H1 (cell line): Measurements from ENCODE around the gene C12orf76. TPM values are rescaled to one million over a fixed set of nuclear protein-coding genes. Genes with fewer than 3 reads are reported as not detected.

ENCODE experiments used
- CTCF ChIA-PET: fragments of 300-600 bp; sonication (Branson Sonifier 250); formaldehyde crosslinking; loops from one replicate; lab custom pipeline; 2021; ENCODE audit not compliant: partially characterized antibody; lab: Charles Lee
- POLR2A ChIA-PET: fragments of 300-600 bp; sonication (Branson Sonifier 250); formaldehyde crosslinking; loops from one replicate; lab custom pipeline; 2021; ENCODE audit warnings: inconsistent platforms; ENCODE audit not compliant: partially characterized antibody; lab: Charles Lee
- DNase-seq, 2 experiments: peaks; one replicate each; pipeline versions ENCODE4 v3.0.0 to v3.0.0-alpha.2; 2010 to 2022; ENCODE audit warnings: low spot score in 2 of 2, low read depth in 1 of 2, mixed read lengths in 1 of 2
- FAIRE-seq: peaks from 2 replicates; lab custom pipeline; 2011; peaks lifted over from hg19 to GRCh38; lab: Jason Lieb, UNC
- H2AFZ ChIP-seq: 2 replicates; pipeline ENCODE4 v1.8.1; 2012; ENCODE audit warnings: low read length, inconsistent platforms
- H2AK5ac ChIP-seq: 2 replicates; pipeline ENCODE4 v1.6.1; 2013; ENCODE audit warnings: low read depth, low read length
- H2BK120ac ChIP-seq: replicated peaks from 2 replicates; pipeline ENCODE3; 2013; ENCODE audit warnings: low read depth, low read length, inconsistent platforms
- H2BK12ac ChIP-seq: 2 replicates; pipeline ENCODE4 v1.6.1; 2013; ENCODE audit warnings: low read depth, low read length
- H2BK15ac ChIP-seq: 2 replicates; pipeline ENCODE4 v1.6.1; 2013; ENCODE audit warnings: low read length
- H2BK20ac ChIP-seq: 2 replicates; pipeline ENCODE4 v1.6.1; 2013; ENCODE audit warnings: low read length
- H2BK5ac ChIP-seq: 2 replicates; pipeline ENCODE4 v1.6.1; 2013; ENCODE audit warnings: low read depth, low read length
- H3K14ac ChIP-seq: 2 replicates; pipeline ENCODE4 v1.6.1; 2013; ENCODE audit warnings: inconsistent platforms; ENCODE audit not compliant: insufficient read length
- H3K18ac ChIP-seq: 2 replicates; pipeline ENCODE4 v1.6.1; 2013; ENCODE audit warnings: low read length; ENCODE audit errors: extremely low read depth
- H3K23ac ChIP-seq: 2 replicates; pipeline ENCODE4 v1.6.1; 2013; ENCODE audit warnings: inconsistent platforms; ENCODE audit not compliant: insufficient read length
- H3K23me2 ChIP-seq: 2 replicates; pipeline ENCODE4 v1.6.1; 2013; ENCODE audit warnings: low read depth, low read length
- H3K27ac ChIP-seq: 2 replicates; pipeline ENCODE4 v1.6.1; 2011; ENCODE audit warnings: low read depth, low read length, inconsistent platforms
- H3K27me3 ChIP-seq, 4 experiments: replicated peaks in 1 of 4; 1 replicate in 1 of 4; 2 replicates in 3 of 4; pipeline versions ENCODE4 v1.6.1 to v1.8.1; 2011 to 2013; ENCODE audit warnings: low read length in 3 of 4, mild to moderate bottlenecking in 3 of 4, inconsistent platforms in 2 of 4, mixed read lengths in 2 of 4, moderate library complexity in 1 of 4; ENCODE audit not compliant: control insufficient read depth in 3 of 4, insufficient read depth in 3 of 4; ENCODE audit errors: extremely low read depth in 1 of 4
- H3K36me3 ChIP-seq, 4 experiments: 2 replicates each; pipeline versions ENCODE4 v1.6.1 to v1.8.1; 2011 to 2013; ENCODE audit warnings: mild to moderate bottlenecking in 4 of 4, low read length in 3 of 4, moderate library complexity in 2 of 4, control low read depth in 1 of 4, inconsistent platforms in 1 of 4; ENCODE audit not compliant: insufficient read depth in 4 of 4, control insufficient read depth in 2 of 4
- H3K4ac ChIP-seq: replicated peaks from 2 replicates; pipeline ENCODE3; 2013; ENCODE audit warnings: low read length, low read depth, mixed read lengths, inconsistent platforms; ENCODE audit not compliant: insufficient read length
- H3K4me1 ChIP-seq, 4 experiments: replicated peaks in 1 of 4; 1 replicate in 1 of 4; 2 replicates in 3 of 4; pipeline versions ENCODE4 v1.6.1 to v1.8.1; 2011 to 2013; ENCODE audit warnings: low read length in 3 of 4, inconsistent platforms in 2 of 4, mixed read lengths in 1 of 4; ENCODE audit not compliant: insufficient read depth in 4 of 4, control insufficient read depth in 3 of 4
- H3K4me2 ChIP-seq, 2 experiments: 2 replicates each; pipeline versions ENCODE4 v1.6.1 to v1.8.1; 2011 to 2013; ENCODE audit warnings: low read depth in 2 of 2, low read length in 2 of 2, control low read depth in 1 of 2, inconsistent platforms in 1 of 2, mild to moderate bottlenecking in 1 of 2; ENCODE audit not compliant: insufficient read depth in 1 of 2
- H3K4me3 ChIP-seq, 4 experiments: fragments of 200-600, 300-600 bp in 1 of 4; sonication (generic), shearing (Covaris generic), sonication (Bioruptor Twin) in 1 of 4; 2 replicates each; pipeline versions ENCODE4 v1.5.1 to v1.8.1; 2011 to 2016; ENCODE audit warnings: low read length in 4 of 4, low read depth in 3 of 4, control low read depth in 2 of 4, inconsistent platforms in 2 of 4, mild to moderate bottlenecking in 2 of 4, mixed read lengths in 1 of 4, moderate library complexity in 1 of 4; ENCODE audit not compliant: insufficient read depth in 2 of 4; ENCODE audit errors: extremely low read depth in 1 of 4
- H3K56ac ChIP-seq: replicated peaks from 2 replicates; pipeline ENCODE3; 2013; ENCODE audit warnings: low read depth, mild to moderate bottlenecking, mixed read lengths, low read length, inconsistent platforms; ENCODE audit not compliant: insufficient read length
- H3K79me1 ChIP-seq: 2 replicates; pipeline ENCODE4 v1.6.1; 2013; ENCODE audit warnings: low read depth, low read length, control low read depth
- H3K79me2 ChIP-seq, 2 experiments: 2 replicates each; pipeline versions ENCODE4 v1.6.1 to v1.8.1; 2012 to 2013; ENCODE audit warnings: low read length in 2 of 2, mild to moderate bottlenecking in 2 of 2, inconsistent platforms in 1 of 2; ENCODE audit not compliant: insufficient read depth in 2 of 2, control insufficient read depth in 1 of 2
- H3K9ac ChIP-seq, 4 experiments: replicated peaks in 1 of 4; 1 replicate in 1 of 4; 2 replicates in 3 of 4; pipeline versions ENCODE4 v1.6.1 to v1.8.1; 2011 to 2013; ENCODE audit warnings: low read depth in 3 of 4, low read length in 3 of 4, control low read depth in 2 of 4, mild to moderate bottlenecking in 2 of 4, moderate library complexity in 2 of 4, inconsistent platforms in 1 of 4; ENCODE audit errors: extremely low read depth in 1 of 4
- H3K9me3 ChIP-seq, 2 experiments: 2 replicates each; pipeline versions ENCODE4 v1.6.1 to v1.8.1; 2012 to 2013; ENCODE audit warnings: mild to moderate bottlenecking in 2 of 2, moderate library complexity in 2 of 2, control low read depth in 1 of 2, inconsistent platforms in 1 of 2, low read depth in 1 of 2, low read length in 1 of 2, mixed read lengths in 1 of 2; ENCODE audit not compliant: insufficient read depth in 2 of 2
- H4K20me1 ChIP-seq, 2 experiments: replicated peaks in 1 of 2; 2 replicates each; pipeline versions ENCODE3 to v1.8.1; 2011 to 2013; ENCODE audit warnings: inconsistent platforms in 2 of 2, low read length in 2 of 2, mild to moderate bottlenecking in 1 of 2; ENCODE audit not compliant: insufficient read depth in 2 of 2, control insufficient read depth in 1 of 2
- H4K5ac ChIP-seq: 2 replicates; pipeline ENCODE4 v1.6.1; 2013; ENCODE audit warnings: low read length, low read depth, mixed read lengths, inconsistent platforms; ENCODE audit not compliant: insufficient read length
- H4K8ac ChIP-seq: 2 replicates; pipeline ENCODE4 v1.8.0; 2013; ENCODE audit warnings: mild to moderate bottlenecking, moderate library complexity, low read length, inconsistent platforms; ENCODE audit not compliant: insufficient read depth; ENCODE audit errors: extremely low read depth
- H4K91ac ChIP-seq: replicated peaks from 2 replicates; pipeline ENCODE3; 2013; ENCODE audit warnings: low read length, mixed read lengths, inconsistent platforms; ENCODE audit not compliant: insufficient read length
- ASH2L ChIP-seq: fragments of 200-600, 300-600 bp; sonication (generic); IDR thresholded peaks from one replicate; pipeline ENCODE4 v1.7.1; 2017; ENCODE audit warnings: low read length
- BRCA1 ChIP-seq: IDR thresholded peaks from 2 replicates; pipeline ENCODE4 v1.6.1; 2012; ENCODE audit warnings: low read depth, low read length, improper control_type of control experiment
- CHD2 ChIP-seq: IDR thresholded peaks from 2 replicates; pipeline ENCODE4 v1.6.1; 2012; ENCODE audit warnings: low read length, improper control_type of control experiment
- CREB1 ChIP-seq: IDR thresholded peaks from 2 replicates; pipeline ENCODE4 v1.6.1; 2012; ENCODE audit warnings: inconsistent platforms
- E2F6 ChIP-seq: IDR thresholded peaks from 2 replicates; pipeline ENCODE4 v1.6.1; 2012; ENCODE audit warnings: inconsistent platforms
- EGR1 ChIP-seq: IDR thresholded peaks from 2 replicates; pipeline ENCODE4 v1.6.1; 2011; ENCODE audit warnings: low read depth, low read length, borderline replicate concordance
- GTF2F1 ChIP-seq: IDR thresholded peaks from 2 replicates; pipeline ENCODE4 v1.6.1; 2012; ENCODE audit warnings: low read depth, low read length, improper control_type of control experiment, borderline replicate concordance
- HDAC6 ChIP-seq: IDR thresholded peaks from one replicate; pipeline ENCODE4 v1.7.1; 2012; ENCODE audit warnings: low read depth, mild to moderate bottlenecking, inconsistent platforms, low read length, moderate library complexity
- POU5F1 ChIP-seq: IDR thresholded peaks from 2 replicates; pipeline ENCODE4 v1.6.1; 2011; ENCODE audit warnings: low read depth, mild to moderate bottlenecking, low read length, moderate library complexity
- RBBP5 ChIP-seq: IDR thresholded peaks from 2 replicates; pipeline ENCODE4 v1.7.1; 2012; ENCODE audit warnings: low read depth, mild to moderate bottlenecking, inconsistent platforms, low read length, moderate library complexity, borderline replicate concordance
- SP2 ChIP-seq: IDR thresholded peaks from 2 replicates; pipeline ENCODE4 v1.6.1; 2012; ENCODE audit warnings: mild to moderate bottlenecking, low read length, inconsistent platforms
- SRF ChIP-seq: IDR thresholded peaks from 2 replicates; pipeline ENCODE4 v1.6.1; 2011; ENCODE audit warnings: mild to moderate bottlenecking, low read depth, low read length, moderate library complexity
- SUZ12 ChIP-seq: fragments of 200-600 bp; sonication (generic); IDR thresholded peaks from 2 replicates; pipeline ENCODE4 v1.6.1; 2012; ENCODE audit warnings: mild to moderate bottlenecking, inconsistent platforms, low read length, moderate library complexity, mixed read lengths
- TBP ChIP-seq: IDR thresholded peaks from 2 replicates; pipeline ENCODE4 v1.6.1; 2011; ENCODE audit warnings: low read depth, low read length, improper control_type of control experiment
- TEAD4 ChIP-seq: IDR thresholded peaks from 2 replicates; pipeline ENCODE4 v1.6.1; 2012; ENCODE audit warnings: low read depth, low read length, inconsistent platforms, mixed read lengths
- WGBS, 2 experiments: shearing (Covaris generic) in 1 of 2; methylation state at CpG; one replicate each; pipeline versions ENCODE4 v1.1.6 to v1.1.7; 2013 to 2015; ENCODE audit warnings: low lambda C conversion rate in 2 of 2, mixed read lengths in 2 of 2, inconsistent platforms in 1 of 2, low coverage in 1 of 2, missing lambda C conversion rate in 1 of 2; ENCODE audit not compliant: insufficient replicate concordance in 2 of 2, insufficient coverage in 1 of 2, insufficient read length in 1 of 2; ENCODE audit errors: extremely low coverage in 1 of 2, missing lambda C conversion rate in 1 of 2; 5-methylcytosine and 5-hydroxymethylcytosine counted together
- polyA plus RNA-seq, 7 experiments: library from polyadenylated mRNA; depleted of rRNA in 3 of 7; stranded (reverse) in 5 of 7; unstranded in 2 of 7; fragments of >200 nt in 5 of 7; fragments of 200-250 nt in 2 of 7; gene quantifications; 1 replicate in 5 of 7; 2 replicates in 1 of 7; 4 replicates in 1 of 7; pipeline versions ENCODE4 v1.2.1 to v1.2.3, GENCODE V29; 2011 to 2013; ENCODE audit warnings: missing spikeins in 2 of 7, mixed read lengths in 2 of 7
- total RNA-seq: library from RNA; stranded (reverse); fragmentation: NEBNext Ultra II Directional; extraction: Animal tissue kit (Norgen Biotek cat#: 25700); gene quantifications from 2 replicates; pipeline ENCODE4 v1.2.1, GENCODE V29; 2021

The C12orf76 gene
- total and polyA plus RNA-seq, 2 of the 8 experiments (the other 6 are each of a cell fraction or from before 2014, with no cell fraction given) = 14.4 to 18.6 TPM

DNA sequence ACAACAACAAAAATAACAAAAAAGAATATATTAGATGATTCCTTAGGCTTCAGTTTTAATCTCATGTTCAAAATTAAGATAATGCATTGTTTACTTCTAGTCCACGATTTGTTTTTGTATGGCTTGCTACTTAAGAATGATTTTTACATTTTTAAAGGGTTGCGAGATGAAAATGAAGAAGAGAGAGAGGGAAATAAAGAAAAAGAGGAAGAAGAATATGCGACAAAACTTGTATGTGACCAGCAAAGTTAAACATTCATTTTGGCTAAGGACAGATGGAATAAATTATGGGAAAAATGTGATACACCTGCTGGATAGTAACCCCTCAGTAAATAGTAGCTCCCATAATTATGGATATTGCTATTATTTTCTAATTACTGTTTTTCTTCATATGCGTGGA is 50.9 kb downstream of the C12orf76 start:
- H3K4me2 ChIP-seq = no peak overlapping the region
- H3K14ac ChIP-seq = no peak overlapping the region
- H3K4me3 ChIP-seq = no peak overlapping the region
- H3K56ac ChIP-seq = no peak overlapping the region
- no peak overlapping the region for H4K5ac ChIP-seq
- H3K79me2 ChIP-seq = peaks cover 0 to 12% of the 10 kb centered on the region in 2 experiments; a peak in 2 of 4 replicates
- no peak overlapping the region for H3K27ac ChIP-seq
- peaks cover 0 to 9% (median 7%) of the 10 kb centered on the region in 4 experiments; a peak in 5 of 7 replicates for H3K27me3 ChIP-seq
- H3K9me3 ChIP-seq = no peaks in the 10 kb centered on the region
- H3K23me2 ChIP-seq = peaks cover 17% of the 10 kb centered on the region
- H3K4me1 ChIP-seq = peaks cover 2 to 8% (median 4%) of the 10 kb centered on the region in 4 experiments; a peak in 5 of 7 replicates
- DNase-seq (no peak), FAIRE-seq (no peak)
- H3K36me3 ChIP-seq = no peaks in the 10 kb centered on the region
- H2AFZ ChIP-seq = no peak overlapping the region
- POLR2A ChIA-PET = interaction anchor here (1.6 kb wide), 1 partner anchor 16 kb away, joined by 4 read pairs; no protein-coding TSS in a partner anchor
- H3K4ac ChIP-seq = no peak overlapping the region
- H2BK120ac ChIP-seq = no peak overlapping the region
- H2BK20ac ChIP-seq = no peak overlapping the region
- peaks cover 0 to 2% of the 10 kb centered on the region in 2 experiments for H4K20me1 ChIP-seq
- no peak overlapping the region for H2BK12ac ChIP-seq
- H3K79me1 ChIP-seq = no peaks in the 10 kb centered on the region
- no peak overlapping the region for H3K18ac ChIP-seq
- H2AK5ac ChIP-seq = no peak overlapping the region
- no peak overlapping the region for H4K8ac ChIP-seq
- H3K9ac ChIP-seq = no peak overlapping the region
- H4K91ac ChIP-seq = no peak overlapping the region
- CTCF ChIA-PET = interaction anchor here (1.1 to 3.1 kb wide), 3 partner anchors 23 to 154 kb away, joined by 3 to 8 read pairs (median 4); no protein-coding TSS in a partner anchor
- H2BK15ac ChIP-seq = no peak overlapping the region
- no peak overlapping the region for H3K23ac ChIP-seq
- WGBS, 2 experiments = 86 to 100% methylated on average over 2 to 4 of the region's 4 CpGs
- H2BK5ac ChIP-seq = no peak overlapping the region
- TF ChIP-seq ASH2L (no peak), CHD2 (no peak), SP2 (no peak), SRF (no peak), TEAD4 (no peak), SUZ12 (no peak), BRCA1 (no peak), E2F6 (no peak), GTF2F1 (no peak), CREB1 (no peak), TBP (no peak), POU5F1 (no peak), EGR1 (no peak), HDAC6 (no peak), RBBP5 (no peak)
